Hippocampal formation (tissue), 2 donors: ENCODE measurements around the gene MYH9.
"Not testable (repeated sequence)": the region's sequence is repeated elsewhere in the genome, so short reads cannot be mapped to it uniquely, and the experiment has no call there.

ENCODE experiments used
- DNase-seq, 2 donors: peaks; one replicate each; lab custom pipeline; 2025; lab: John Stamatoyannopoulos, UW

The MYH9 gene

GRCh38 chr22:36271231-36271630 lies 116.5 kb downstream of the MYH9 start:
- not testable (repeated sequence) for DNase-seq

- no peak for DNase-seq
These were observed 119.8 kb downstream of the MYH9 start for GRCh38 chr22:36267896-36268485.

- DNase-seq = no peak
These were observed 120.7 kb downstream of the MYH9 start for GRCh38 chr22:36267058-36267457.

- DNase-seq = not testable (repeated sequence)
These were observed 123.7 kb downstream of the MYH9 start for GRCh38 chr22:36263886-36264664.

- DNase-seq = not testable (repeated sequence)
These were observed 124.5 kb downstream of the MYH9 start for GRCh38 chr22:36263216-36263673.

GRCh38 chr22:36262307-36262706 lies 125.5 kb downstream of the MYH9 start:
- DNase-seq = not testable (repeated sequence)

GRCh38 chr22:36261675-36262074 lies 126.1 kb downstream of the MYH9 start:
- DNase-seq = not testable (repeated sequence)

GRCh38 chr22:36259615-36260300 lies 128.0 kb downstream of the MYH9 start:
- DNase-seq = no peak

GRCh38 chr22:36258701-36259614 lies 128.8 kb downstream of the MYH9 start:
- no peak for DNase-seq

- no peak for DNase-seq
These were observed 129.7 kb downstream of the MYH9 start for GRCh38 chr22:36257948-36258670.

- no peak for DNase-seq
These were observed 130.5 kb downstream of the MYH9 start for GRCh38 chr22:36257308-36257707.

- DNase-seq = no peak
These were observed 131.3 kb downstream of the MYH9 start for GRCh38 chr22:36256478-36256877.

GRCh38 chr22:36255572-36255971 lies 132.2 kb downstream of the MYH9 start:
- not testable (repeated sequence) for DNase-seq

- no peak for DNase-seq
These were observed 134.0 kb downstream of the MYH9 start for GRCh38 chr22:36253523-36254490.

- no peak for DNase-seq
These were observed 134.8 kb downstream of the MYH9 start, which contains the start of gene APOL1 for GRCh38 chr22:36252754-36253522. APOL1 (plus strand) TSS chr22:36253133; CDS start chr22:36254956, 1,823 bp downstream.

- not testable (repeated sequence) for DNase-seq
These were observed 135.7 kb downstream of the MYH9 start for GRCh38 chr22:36251979-36252608.

- not testable (repeated sequence) for DNase-seq
These were observed 137.3 kb downstream of the MYH9 start for GRCh38 chr22:36250292-36250960.

- DNase-seq = no peak
These were observed 138.6 kb downstream of the MYH9 start for GRCh38 chr22:36249160-36249559.
